PC-9 (cell line): ENCODE measurements around the gene LAMA5. TPM values are rescaled to one million over a fixed set of nuclear protein-coding genes. Genes with fewer than 3 reads are reported as not detected.

Source experiments
- BruUV-seq: library from RNA; stranded (reverse); fragments of 400-500 nt; replicated peaks from 2 replicates; lab custom pipeline; 2021; lab: Mats Ljungman, UMichigan
- CTCF ChIA-PET: fragments of 300-600 bp; sonication (Branson Sonifier 250); formaldehyde crosslinking; loops from one replicate; lab custom pipeline; 2022; ENCODE audit warnings: antibody characterized with exemption; lab: Charles Lee
- POLR2A ChIA-PET: fragments of 300-600 bp; sonication (Branson Sonifier 250); formaldehyde crosslinking; loops from one replicate; lab custom pipeline; 2022; ENCODE audit warnings: antibody characterized with exemption; ENCODE audit not compliant: unreplicated experiment; lab: Charles Lee
- DNase-seq, 2 experiments: peaks; one replicate each; pipeline versions ENCODE4 v3.0.0 to v3.0.0-alpha.2; 2015 to 2022; ENCODE audit warnings: mixed read lengths in 1 of 2
- H2AFZ ChIP-seq: fragments of 200-600 bp; sonication (generic); 2 replicates; pipeline ENCODE4 v1.8.1; 2017; ENCODE audit warnings: antibody characterized with exemption
- H3F3A ChIP-seq: fragments of 200-600 bp; sonication (generic); 2 replicates; pipeline ENCODE4 v1.8.1; 2017; ENCODE audit warnings: antibody characterized with exemption, mild to moderate bottlenecking, low read depth; ENCODE audit not compliant: insufficient read depth
- H3K27ac ChIP-seq: fragments of 200-600 bp; sonication (generic); 2 replicates; pipeline ENCODE4 v1.6.1; 2016; ENCODE audit warnings: mixed run types
- H3K27me3 ChIP-seq: fragments of 200-600 bp; sonication (generic); 2 replicates; pipeline ENCODE4 v1.6.1; 2016; ENCODE audit warnings: low read depth, mixed run types; ENCODE audit not compliant: insufficient read depth
- H3K36me3 ChIP-seq: fragments of 200-600 bp; sonication (generic); 2 replicates; pipeline ENCODE4 v1.6.1; 2016; ENCODE audit warnings: low read depth, mixed run types
- H3K4me1 ChIP-seq: fragments of 200-600 bp; sonication (generic); replicated peaks from 2 replicates; pipeline ENCODE4 v1.6.1; 2016; ENCODE audit warnings: mixed run types; ENCODE audit not compliant: insufficient read depth
- H3K4me2 ChIP-seq: fragments of 200-600 bp; sonication (generic); 2 replicates; pipeline ENCODE4 v1.6.1; 2017; ENCODE audit warnings: mixed run types
- H3K4me3 ChIP-seq: fragments of 200-600 bp; sonication (generic); 2 replicates; pipeline ENCODE4 v1.6.1; 2016; ENCODE audit warnings: mixed run types
- H3K79me2 ChIP-seq: fragments of 200-600 bp; sonication (generic); 2 replicates; pipeline ENCODE4 v1.6.1; 2017; ENCODE audit warnings: low read depth, mixed run types
- H3K9me2 ChIP-seq: fragments of 200-600 bp; sonication (generic); 2 replicates; pipeline ENCODE4 v1.8.1; 2017; ENCODE audit warnings: mild to moderate bottlenecking; ENCODE audit not compliant: insufficient read depth
- H3K9me3 ChIP-seq: fragments of 200-600 bp; sonication (generic); 2 replicates; pipeline ENCODE4 v1.8.1; 2016; ENCODE audit warnings: low read depth; ENCODE audit not compliant: insufficient read depth
- H4K20me1 ChIP-seq: fragments of 200-600 bp; sonication (generic); 2 replicates; pipeline ENCODE4 v1.8.1; 2017; ENCODE audit not compliant: insufficient read depth
- CTCF ChIP-seq: fragments of 200-600 bp; sonication (generic); conservative IDR thresholded peaks from 2 replicates; pipeline ENCODE4 v1.6.1; 2017; ENCODE audit warnings: mixed run types, antibody characterized with exemption, mild to moderate bottlenecking, moderate library complexity
- EZH2 ChIP-seq: fragments of 200-600 bp; sonication (generic); IDR thresholded peaks from 2 replicates; pipeline ENCODE4 v1.8.0; 2017; ENCODE audit warnings: antibody characterized with exemption, low read depth
- intact Hi-C: fragments of 100-400 bp; cut with micrococcal nuclease; formaldehyde crosslinking; loops from one replicate; pipeline ENCODE4 v1.10.0; 2022; ENCODE audit not compliant: unreplicated experiment
- total RNA-seq: library from RNA; stranded (reverse); gene quantifications from 2 replicates; pipeline ENCODE4 v1.2.3, GENCODE V29; 2021

Gene LAMA5
- total RNA-seq, 1 experiment from 2014 or later = 700 TPM

- Histone ChIP-seq H3K4me2 (no peak overlapping the region; the same call in 1 of the 2 replicates), H3K27me3 (no peaks in the 10 kb centered on the region), H3K9me2 (no peaks in the 10 kb centered on the region), H3K4me1 (peaks cover 20% of the 10 kb centered on the region), H3K79me2 (peaks cover 31% of the 10 kb centered on the region), H3F3A (peaks cover 51% of the 10 kb centered on the region), H3K27ac (no peak overlapping the region), H3K9me3 (no peaks in the 10 kb centered on the region), H3K4me3 (0 out of 2 replicates have a peak overlapping the region, but pooled peaks have one; percentile 61), H3K36me3 (peaks cover 9% of the 10 kb centered on the region; the same call in 1 of the 2 replicates), H2AFZ (no peak overlapping the region), H4K20me1 (peaks cover 29% of the 10 kb centered on the region)
- no peak for TF ChIP-seq EZH2
- ChIA-PET POLR2A (no interaction called here), CTCF (interaction anchor here (0.6 to 0.9 kb wide), 3 partner anchors 199 to 290 kb away, joined by 3 to 5 read pairs (median 3); no protein-coding TSS in a partner anchor)
- BruUV-seq = no TSS peak
- no peak for DNase-seq
- intact Hi-C loops = loop anchor here (5.0 kb wide), 3 partner anchors 321 to 491 kb away; no protein-coding TSS in a partner anchor
Observed at GRCh38 chr20:62301111-62301668, 65.9 kb downstream of the LAMA5 start.

- BruUV-seq = no TSS peak
- CTCF ChIA-PET = no interaction called here
- POLR2A ChIA-PET = no interaction called here
Observed at GRCh38 chr20:62300319-62300718, 66.8 kb downstream of the LAMA5 start.

GRCh38 chr20:62299666-62300236, 67.4 kb downstream of the LAMA5 start:
- CTCF ChIA-PET = no interaction called here
- H3F3A ChIP-seq = peaks cover 37% of the 10 kb centered on the region
- H3K36me3 ChIP-seq = 0 out of 2 replicates have a peak, but pooled peaks cover 5% of the 10 kb centered on the region
- no peak overlapping the region for H3K4me2 ChIP-seq
- DNase-seq = no peak
- H3K27ac ChIP-seq = no peak overlapping the region
- no peak overlapping the region for H2AFZ ChIP-seq
- H3K27me3 ChIP-seq = no peaks in the 10 kb centered on the region
- intact Hi-C loops = loop anchor here (5.0 kb wide), 3 partner anchors 323 to 493 kb away; no protein-coding TSS in a partner anchor
- H3K79me2 ChIP-seq = peaks cover 17% of the 10 kb centered on the region
- no peak overlapping the region for H3K4me3 ChIP-seq
- H3K9me3 ChIP-seq = no peaks in the 10 kb centered on the region
- TF ChIP-seq EZH2 (no peak), CTCF (no peak)
- no TSS peak for BruUV-seq
- POLR2A ChIA-PET = no interaction called here
- no peaks in the 10 kb centered on the region for H3K9me2 ChIP-seq
- 0 out of 2 replicates have a peak, but pooled peaks cover 7% of the 10 kb centered on the region for H3K4me1 ChIP-seq
- H4K20me1 ChIP-seq = peaks cover 19% of the 10 kb centered on the region

More at GRCh38 chr20:62300319-62300718, 66.8 kb downstream of the LAMA5 start:
- no peaks in the 10 kb centered on the region for H3K27me3 ChIP-seq
- TF ChIP-seq CTCF = no peak
- TF ChIP-seq EZH2 = no peak
- H3K9me3 ChIP-seq = no peaks in the 10 kb centered on the region
- no peak overlapping the region for H3K27ac ChIP-seq
- H3K4me3 ChIP-seq = no peak overlapping the region
- no peaks in the 10 kb centered on the region for H3K9me2 ChIP-seq
- no peak overlapping the region for H2AFZ ChIP-seq
- H3K4me1 ChIP-seq = peaks cover 12% of the 10 kb centered on the region
- H3K4me2 ChIP-seq = no peak overlapping the region
- H3K79me2 ChIP-seq = peaks cover 22% of the 10 kb centered on the region
- intact Hi-C loops = loop anchor here (5.0 kb wide), 3 partner anchors 322 to 492 kb away; no protein-coding TSS in a partner anchor
- peaks cover 42% of the 10 kb centered on the region for H3F3A ChIP-seq
- peaks cover 5% of the 10 kb centered on the region; the same call in 1 of the 2 replicates for H3K36me3 ChIP-seq
- DNase-seq = no peak
- H4K20me1 ChIP-seq = peaks cover 25% of the 10 kb centered on the region
